T-helper 9 cell (primary cell): Measurements from ENCODE around the gene MYBPC3.

Source experiments
- DNase-seq: peaks from one replicate; pipeline ENCODE4 v3.0.0-alpha.2; 2020

MYBPC3 gene

GRCh38 chr11:47356129-47356997, 3.9 kb upstream of the MYBPC3 start:
- DNase-seq = no peak

GRCh38 chr11:47355283-47356128, 3.0 kb upstream of the MYBPC3 start:
- DNase-seq = no peak

GRCh38 chr11:47354913-47355282, 2.4 kb upstream of the MYBPC3 start:
- DNase-seq = no peak

GRCh38 chr11:47353978-47354774, 1.7 kb upstream of the MYBPC3 start:
- no peak for DNase-seq

- DNase-seq = no peak
These were observed 1.1 kb downstream of the MYBPC3 start for GRCh38 chr11:47351156-47352126.

- DNase-seq = no peak
These were observed 2.2 kb downstream of the MYBPC3 start for GRCh38 chr11:47350315-47350714.

GRCh38 chr11:47349521-47350095, 2.9 kb downstream of the MYBPC3 start:
- DNase-seq = no peak

GRCh38 chr11:47348859-47349258, 3.6 kb downstream of the MYBPC3 start:
- no peak for DNase-seq

- DNase-seq = no peak
These were observed 4.2 kb downstream of the MYBPC3 start for GRCh38 chr11:47348131-47348802.

GRCh38 chr11:47347137-47347536, 5.4 kb downstream of the MYBPC3 start:
- no peak for DNase-seq

- no peak for DNase-seq
These were observed 6.5 kb downstream of the MYBPC3 start for GRCh38 chr11:47345890-47346563.

GRCh38 chr11:47342854-47343253, 9.6 kb downstream of the MYBPC3 start:
- DNase-seq = no peak

- no peak for DNase-seq
These were observed 10.3 kb downstream of the MYBPC3 start for GRCh38 chr11:47342036-47342803.

- DNase-seq = no peak
These were observed 11.3 kb downstream of the MYBPC3 start for GRCh38 chr11:47340980-47341775.

- DNase-seq = no peak
These were observed 12.5 kb downstream of the MYBPC3 start for GRCh38 chr11:47340010-47340409.

GRCh38 chr11:47338396-47339241, 13.9 kb downstream of the MYBPC3 start:
- DNase-seq = no peak

GRCh38 chr11:47337229-47337924, 15.1 kb downstream of the MYBPC3 start:
- DNase-seq = no peak
